Sigmoid colon (tissue), 4 donors: ENCODE measurements around the gene SPRED2.

Source experiments
- EP300 ChIP-seq, 4 donors: sonication (generic); formaldehyde crosslinking; IDR thresholded peaks; one replicate each; pipeline ENCODE4 v1.6.1; 2017; ENCODE audit warnings: antibody characterized with exemption in 4 of 4
- POLR2A ChIP-seq, 2 donors: fragments of 450-650 bp; IDR thresholded peaks; one replicate each; pipeline ENCODE4 v1.6.1; 2016; ENCODE audit warnings: antibody characterized with exemption in 2 of 2, mild to moderate bottlenecking in 2 of 2, moderate library complexity in 2 of 2
- TF ChIP-seq, protein P1 (sequence below), 4 experiments: fragments of 450-650 bp in 3 of 4; fragments of 200-600 bp in 1 of 4; IDR thresholded peaks; one replicate each; pipeline ENCODE4 v1.5.1; 2016 to 2019; ENCODE audit warnings: antibody characterized with exemption in 4 of 4, mild to moderate bottlenecking in 3 of 4, moderate library complexity in 2 of 4

DNA sequence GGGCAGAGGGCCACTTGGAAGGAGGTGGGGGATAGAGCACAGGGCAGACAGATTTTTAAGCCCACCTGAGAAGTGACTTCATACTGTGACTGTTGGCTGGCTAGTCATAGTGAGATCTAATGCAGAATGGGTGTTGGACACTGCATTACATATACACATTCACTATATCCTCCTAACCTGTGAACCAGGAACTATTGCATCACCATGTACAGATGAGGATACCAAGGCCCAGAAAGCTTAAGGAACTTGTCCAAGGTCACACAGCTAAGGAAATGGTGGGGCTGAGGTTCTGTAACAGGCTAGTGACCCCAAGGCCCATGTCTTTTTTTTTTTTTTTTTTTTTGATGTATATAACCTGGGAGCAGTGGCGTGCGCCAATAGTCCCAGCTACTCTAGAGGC, 49.6 kb upstream of the SPRED2 start:
- TF ChIP-seq, protein P1, sequence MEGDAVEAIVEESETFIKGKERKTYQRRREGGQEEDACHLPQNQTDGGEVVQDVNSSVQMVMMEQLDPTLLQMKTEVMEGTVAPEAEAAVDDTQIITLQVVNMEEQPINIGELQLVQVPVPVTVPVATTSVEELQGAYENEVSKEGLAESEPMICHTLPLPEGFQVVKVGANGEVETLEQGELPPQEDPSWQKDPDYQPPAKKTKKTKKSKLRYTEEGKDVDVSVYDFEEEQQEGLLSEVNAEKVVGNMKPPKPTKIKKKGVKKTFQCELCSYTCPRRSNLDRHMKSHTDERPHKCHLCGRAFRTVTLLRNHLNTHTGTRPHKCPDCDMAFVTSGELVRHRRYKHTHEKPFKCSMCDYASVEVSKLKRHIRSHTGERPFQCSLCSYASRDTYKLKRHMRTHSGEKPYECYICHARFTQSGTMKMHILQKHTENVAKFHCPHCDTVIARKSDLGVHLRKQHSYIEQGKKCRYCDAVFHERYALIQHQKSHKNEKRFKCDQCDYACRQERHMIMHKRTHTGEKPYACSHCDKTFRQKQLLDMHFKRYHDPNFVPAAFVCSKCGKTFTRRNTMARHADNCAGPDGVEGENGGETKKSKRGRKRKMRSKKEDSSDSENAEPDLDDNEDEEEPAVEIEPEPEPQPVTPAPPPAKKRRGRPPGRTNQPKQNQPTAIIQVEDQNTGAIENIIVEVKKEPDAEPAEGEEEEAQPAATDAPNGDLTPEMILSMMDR (IDR thresholded peaks at IDR 0.05), result no peak
- TF ChIP-seq POLR2A (IDR thresholded peaks at IDR 0.05), result no peak
- no peak for TF ChIP-seq EP300 (IDR thresholded peaks at IDR 0.05)
